Activated naive CD4-positive, alpha-beta T cell treated with anti-CD3 and anti-CD28 coated beads for 36 hours (primary cell): ENCODE measurements around the gene RTN4R. TPM values are rescaled to one million over a fixed set of nuclear protein-coding genes. Genes with fewer than 3 reads are reported as not detected.
"Not testable (repeated sequence)": the region's sequence is repeated elsewhere in the genome, so short reads cannot be mapped to it uniquely, and the experiment has no call there.

ENCODE experiments used
- CTCF ChIA-PET: fragments of 350-600 bp; sonication (Branson Sonifier 250); formaldehyde crosslinking; loops from one replicate; lab custom pipeline; 2021; ENCODE audit warnings: antibody characterized with exemption; lab: Charles Lee
- DNase-seq: peaks from one replicate; pipeline ENCODE4 v3.0.0-alpha.2; 2020
- H3K27ac Mint-ChIP-seq: one replicate; pipeline ENCODE4 v1.8.0; 2021; ENCODE audit warnings: mild to moderate bottlenecking, mixed read lengths
- H3K27me3 Mint-ChIP-seq: one replicate; pipeline ENCODE4 v1.8.0; 2021; ENCODE audit warnings: low read depth, mixed read lengths
- H3K36me3 Mint-ChIP-seq: one replicate; pipeline ENCODE4 v1.8.0; 2021; ENCODE audit warnings: low read depth, mixed read lengths
- H3K4me1 Mint-ChIP-seq: one replicate; pipeline ENCODE4 v1.8.0; 2021; ENCODE audit warnings: low read depth, mixed read lengths
- H3K4me3 Mint-ChIP-seq: one replicate; pipeline ENCODE4 v1.8.0; 2021; ENCODE audit warnings: mild to moderate bottlenecking, moderate library complexity, mixed read lengths
- H3K9me3 Mint-ChIP-seq: one replicate; pipeline ENCODE4 v1.8.0; 2021; ENCODE audit warnings: mixed read lengths
- intact Hi-C: fragments of 100-400 bp; cut with micrococcal nuclease; formaldehyde crosslinking; loops from one replicate; pipeline ENCODE4 v1.15.1; 2023
- total RNA-seq, 2 experiments: library from RNA; stranded (reverse); gene quantifications; one replicate each; pipeline ENCODE4 v1.2.3, GENCODE V29; 2021

Gene RTN4R
- total RNA-seq, 2 experiments from 2014 or later = 2.1 to 2.5 TPM

DNA sequence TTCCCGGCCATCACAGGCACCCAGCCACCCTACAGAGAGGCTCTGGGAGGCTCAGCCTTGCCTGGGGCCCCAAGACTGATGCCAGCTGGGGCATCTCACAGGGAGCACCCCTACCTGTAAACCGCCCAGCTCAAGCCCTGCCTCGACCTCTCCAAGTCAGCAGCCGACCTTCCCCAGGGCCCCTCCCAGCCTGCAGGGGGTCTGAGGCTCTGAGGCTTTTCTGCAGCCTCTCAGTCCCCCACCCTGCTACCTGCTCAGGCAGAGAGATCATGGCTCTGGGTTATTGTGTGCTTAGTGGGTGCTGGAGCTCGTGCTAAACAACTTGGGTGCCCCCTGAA, 23.1 kb upstream of the RTN4R start:
- no peaks in the 10 kb centered on the region for H3K4me1 Mint-ChIP-seq
- H3K27ac Mint-ChIP-seq = no peak overlapping the region
- CTCF ChIA-PET = interaction anchor here (2.6 kb wide), 1 partner anchor 26 kb away, joined by 6 read pairs; no protein-coding TSS in a partner anchor
- intact Hi-C loops = no loop called here
- no peak overlapping the region for H3K4me3 Mint-ChIP-seq
- H3K36me3 Mint-ChIP-seq = no peaks in the 10 kb centered on the region
- no peaks in the 10 kb centered on the region for H3K9me3 Mint-ChIP-seq
- DNase-seq = no peak
- H3K27me3 Mint-ChIP-seq = no peaks in the 10 kb centered on the region

DNA sequence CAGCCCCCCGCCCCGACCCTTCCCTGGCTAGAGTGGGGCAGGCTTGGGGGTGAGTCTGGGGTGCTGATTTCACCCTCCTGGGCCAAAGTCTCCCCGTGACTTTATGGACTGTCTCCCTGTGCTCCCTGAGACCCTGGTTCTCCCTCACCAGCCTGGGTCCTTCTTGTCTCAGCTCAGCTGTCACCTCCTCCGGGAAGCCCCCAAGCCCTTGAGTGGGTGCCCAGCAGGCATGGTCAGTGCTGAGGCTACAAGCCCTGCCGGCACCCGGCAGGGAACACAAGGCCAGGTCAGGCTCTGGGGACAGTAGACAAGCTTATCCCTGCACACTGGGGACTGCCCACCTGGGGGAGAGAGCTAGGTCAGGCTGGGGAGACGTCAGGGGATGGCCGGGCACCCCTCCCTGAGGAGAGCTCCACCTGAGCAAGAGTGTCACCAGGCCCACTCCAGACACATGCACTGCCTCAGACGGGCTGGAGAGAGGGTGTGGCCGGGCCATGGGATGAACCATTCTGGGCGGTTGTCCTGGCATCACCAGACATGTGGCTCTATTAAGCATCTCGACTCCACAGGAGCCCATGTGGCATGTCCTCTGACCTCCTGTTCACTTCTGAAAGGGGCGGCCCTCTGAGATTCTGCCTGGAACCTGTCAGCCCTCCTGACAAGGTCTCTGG, 22.6 kb upstream of the RTN4R start:
- H3K27me3 Mint-ChIP-seq = no peaks in the 10 kb centered on the region
- no peaks in the 10 kb centered on the region for H3K9me3 Mint-ChIP-seq
- intact Hi-C loops = no loop called here
- CTCF ChIA-PET = interaction anchor here (2.6 kb wide), 1 partner anchor 27 kb away, joined by 6 read pairs; no protein-coding TSS in a partner anchor
- DNase-seq = no peak
- no peaks in the 10 kb centered on the region for H3K36me3 Mint-ChIP-seq
- H3K4me3 Mint-ChIP-seq = no peak overlapping the region
- no peaks in the 10 kb centered on the region for H3K4me1 Mint-ChIP-seq
- no peak overlapping the region for H3K27ac Mint-ChIP-seq

DNA sequence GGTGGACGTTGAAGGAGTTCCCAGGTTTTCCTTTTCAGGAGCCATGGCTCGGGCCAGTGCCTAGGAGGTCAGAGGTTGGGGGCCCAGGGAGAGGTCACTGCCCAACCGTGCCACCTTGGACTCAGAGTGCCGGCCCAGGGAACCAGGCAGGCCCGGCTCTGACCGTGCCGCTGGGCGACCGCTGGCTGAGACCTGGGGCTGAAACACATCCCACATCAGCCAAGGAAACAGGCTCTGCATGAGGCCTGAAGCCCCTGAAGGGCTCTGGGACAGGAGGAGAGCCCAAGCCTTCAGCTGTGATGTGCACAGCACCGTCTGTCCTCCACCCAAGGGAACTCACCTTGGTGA, 21.9 kb upstream of the RTN4R start:
- DNase-seq = no peak
- H3K9me3 Mint-ChIP-seq = no peaks in the 10 kb centered on the region
- no peaks in the 10 kb centered on the region for H3K4me1 Mint-ChIP-seq
- H3K27ac Mint-ChIP-seq = no peak overlapping the region
- CTCF ChIA-PET = interaction anchor here (2.6 kb wide), 1 partner anchor 27 kb away, joined by 6 read pairs; no protein-coding TSS in a partner anchor
- intact Hi-C loops = no loop called here
- no peaks in the 10 kb centered on the region for H3K27me3 Mint-ChIP-seq
- no peak overlapping the region for H3K4me3 Mint-ChIP-seq
- H3K36me3 Mint-ChIP-seq = no peaks in the 10 kb centered on the region

DNA sequence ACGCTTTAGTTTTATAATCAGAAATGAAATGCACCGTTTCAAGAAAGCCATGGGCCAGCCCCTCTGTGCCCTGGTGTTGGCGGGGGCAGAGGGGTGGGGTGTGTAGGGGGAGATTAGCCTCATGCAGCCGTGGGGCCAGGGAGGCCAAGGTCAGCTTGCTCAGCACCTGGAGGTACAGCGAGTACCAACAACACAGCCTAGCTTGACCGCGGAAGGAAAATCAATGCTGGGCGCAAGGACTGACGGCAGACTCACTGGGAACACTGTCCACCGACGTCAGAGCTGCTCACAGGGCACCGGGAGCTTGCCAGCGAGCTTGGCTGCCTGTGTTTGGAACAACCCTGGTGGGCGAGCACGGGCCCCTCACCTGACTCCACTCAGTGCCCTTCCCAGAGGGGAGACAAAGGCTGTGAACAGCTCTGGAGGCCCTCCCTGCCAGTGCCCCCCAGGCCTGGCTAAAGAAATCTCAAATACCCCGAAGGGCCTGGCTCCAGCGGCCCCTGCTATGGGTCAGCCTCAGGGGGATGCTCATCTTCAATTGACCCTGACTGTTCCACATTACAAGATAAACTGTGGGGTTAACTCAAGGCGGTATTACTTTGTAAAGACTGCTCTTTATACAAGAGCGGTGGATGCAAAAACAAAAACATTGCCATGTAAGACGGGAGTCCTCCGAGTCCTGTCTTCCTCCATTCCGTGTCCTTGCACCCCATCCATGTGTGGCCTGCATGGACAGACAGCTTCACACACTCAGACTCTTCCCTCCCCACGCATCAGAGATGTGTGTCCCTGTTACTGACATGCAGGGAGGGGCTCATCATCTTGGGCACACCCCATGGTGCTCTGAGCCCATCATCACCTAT, 21.3 kb upstream of the RTN4R start:
- H3K36me3 Mint-ChIP-seq, H3K4me1 Mint-ChIP-seq, CTCF ChIA-PET, H3K27ac Mint-ChIP-seq, DNase-seq, H3K27me3 Mint-ChIP-seq, H3K9me3 Mint-ChIP-seq, H3K4me3 Mint-ChIP-seq, intact Hi-C loops: not testable (repeated sequence)

DNA sequence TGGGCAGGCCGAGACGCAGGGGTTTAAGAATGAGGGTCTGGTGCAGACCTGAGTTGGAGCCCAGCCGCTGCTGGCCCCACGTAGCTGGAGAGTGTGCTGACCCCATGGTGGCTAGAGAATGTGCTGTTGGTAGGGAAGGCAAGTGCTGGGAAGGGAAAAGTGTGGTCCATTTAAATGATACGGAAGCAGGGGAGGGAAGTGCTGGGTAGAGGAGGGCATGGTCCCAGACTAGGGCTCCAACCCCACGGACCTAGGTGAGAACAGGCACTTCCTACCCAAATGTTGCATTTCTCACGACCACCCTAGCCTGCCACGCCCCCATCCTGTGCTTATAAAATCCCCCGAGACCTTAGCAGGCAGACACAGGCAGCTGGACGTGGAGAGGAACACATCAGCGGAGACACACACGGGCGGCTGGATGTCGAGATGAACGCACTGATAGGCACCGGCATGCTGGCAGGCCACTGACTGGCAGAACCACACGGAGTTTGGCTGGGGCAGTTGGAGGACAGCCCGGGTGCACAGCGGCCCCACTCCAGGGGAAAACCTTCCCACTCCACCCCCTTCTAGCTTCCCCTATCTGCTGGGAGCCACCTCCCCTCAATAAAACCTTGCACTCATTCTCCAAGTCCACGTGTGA, 18.8 kb upstream of the RTN4R start:
- H3K36me3 Mint-ChIP-seq, CTCF ChIA-PET, H3K9me3 Mint-ChIP-seq, DNase-seq, intact Hi-C loops, H3K27ac Mint-ChIP-seq, H3K27me3 Mint-ChIP-seq, H3K4me1 Mint-ChIP-seq, H3K4me3 Mint-ChIP-seq: not testable (repeated sequence)

DNA sequence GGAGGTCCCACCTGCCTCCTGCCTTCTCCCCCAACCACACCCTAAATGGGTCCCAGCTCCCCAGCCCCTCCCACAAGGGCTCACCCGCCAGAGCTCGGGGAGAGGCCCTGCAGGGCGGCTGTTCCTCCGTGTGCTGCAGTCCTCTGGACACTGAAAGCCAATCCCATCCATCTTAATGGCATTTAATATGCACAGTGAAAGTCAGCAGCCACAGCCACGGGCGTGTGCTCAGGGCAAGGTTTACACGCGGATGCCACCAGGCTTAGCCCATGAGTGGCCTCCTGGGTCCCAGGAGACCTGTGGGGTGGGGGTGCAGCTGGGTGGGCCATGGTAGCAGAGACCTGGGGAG, 18.2 kb upstream of the RTN4R start:
- intact Hi-C loops, H3K4me1 Mint-ChIP-seq, H3K4me3 Mint-ChIP-seq, H3K9me3 Mint-ChIP-seq, H3K36me3 Mint-ChIP-seq, DNase-seq, H3K27me3 Mint-ChIP-seq, H3K27ac Mint-ChIP-seq: not testable (repeated sequence)
- CTCF ChIA-PET = interaction anchor here (0.6 to 1.0 kb wide), 6 partner anchors 9 to 262 kb away, joined by 3 to 6 read pairs (median 3); no protein-coding TSS in a partner anchor

DNA sequence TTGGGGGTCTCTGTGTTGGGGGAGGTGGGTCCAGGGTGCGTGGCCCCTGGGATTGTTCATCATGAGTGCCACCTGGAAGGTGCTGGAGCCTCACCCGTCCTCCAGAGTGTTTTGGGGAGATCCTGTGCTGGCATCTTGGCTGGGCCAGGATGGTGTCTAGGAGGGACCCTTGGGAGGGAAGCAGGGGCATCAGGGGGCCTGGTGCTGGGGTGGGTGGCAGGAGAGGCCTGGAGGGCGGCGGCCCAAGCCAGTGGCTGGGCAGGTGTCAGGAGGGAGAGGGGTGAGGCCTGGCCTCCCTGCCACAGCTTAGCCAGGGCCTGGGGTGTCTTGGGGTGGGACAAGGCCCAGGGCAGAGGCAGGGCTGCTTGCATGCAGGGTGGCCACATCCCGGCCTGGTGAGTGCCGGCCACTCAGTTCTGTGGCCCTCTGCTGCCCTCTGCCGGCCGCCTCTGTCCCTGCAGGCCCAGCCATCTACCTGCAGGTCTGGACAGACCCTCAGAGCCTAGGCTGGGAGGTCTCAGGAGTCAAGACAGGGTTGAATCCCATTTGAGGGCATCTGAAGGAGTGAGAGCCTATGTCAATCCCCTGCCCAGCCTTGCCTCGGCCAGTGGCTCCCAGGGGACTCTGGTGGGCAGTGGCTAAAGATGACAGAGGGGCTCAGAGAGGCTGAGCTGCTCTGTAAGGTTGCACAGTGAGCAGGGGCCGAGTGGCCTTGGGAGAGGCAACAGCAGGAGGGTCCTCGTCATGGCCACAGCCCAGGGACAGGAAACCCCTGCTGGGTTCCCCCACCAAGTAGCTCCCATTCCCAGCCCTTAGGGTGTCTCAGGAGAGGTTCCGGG, 17.6 kb upstream of the RTN4R start:
- H3K4me3 Mint-ChIP-seq, H3K9me3 Mint-ChIP-seq, H3K36me3 Mint-ChIP-seq, H3K27ac Mint-ChIP-seq, H3K27me3 Mint-ChIP-seq, H3K4me1 Mint-ChIP-seq: not testable (repeated sequence)
- peak; percentile 86 for DNase-seq
- CTCF ChIA-PET = interaction anchor here (0.6 to 1.6 kb wide), 10 partner anchors 10 to 261 kb away, joined by 3 to 9 read pairs (median 3); no protein-coding TSS in a partner anchor
- intact Hi-C loops = loop anchor here (1.0 to 2.0 kb wide), 2 partner anchors 128 to 315 kb away; no protein-coding TSS in a partner anchor

DNA sequence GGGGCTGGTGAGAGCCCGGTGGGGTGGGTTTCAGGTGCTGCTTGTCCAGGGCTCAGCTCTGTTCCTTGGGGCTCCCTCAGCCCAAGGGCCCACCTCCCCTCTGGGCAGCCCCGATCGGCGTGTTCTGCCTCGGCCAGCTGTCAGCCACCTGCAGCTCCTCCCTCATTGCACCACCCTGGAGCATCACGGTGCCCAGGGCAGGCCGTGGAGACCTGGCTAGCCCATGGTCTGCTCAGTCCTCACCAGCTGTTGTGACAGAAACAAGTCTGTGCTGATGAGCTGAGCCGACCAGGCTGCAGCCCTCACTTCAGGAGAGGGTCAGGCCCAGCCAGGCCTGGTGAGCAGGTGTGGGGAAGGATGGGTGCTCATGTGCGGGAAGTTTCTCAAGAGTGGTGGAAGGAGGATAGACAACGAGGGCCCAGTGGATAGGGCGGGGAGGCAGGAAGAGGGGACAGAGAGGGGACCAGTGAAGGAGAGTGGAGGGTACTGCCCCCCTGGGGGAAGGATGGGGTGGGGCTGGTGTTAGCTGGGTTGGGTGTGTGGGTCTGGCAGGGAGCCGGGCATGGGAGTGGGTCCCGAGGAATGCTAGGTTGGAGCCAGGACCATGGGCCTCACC, 16.5 kb upstream of the RTN4R start:
- H3K27me3 Mint-ChIP-seq = no peaks in the 10 kb centered on the region
- DNase-seq = no peak
- H3K27ac Mint-ChIP-seq = no peak overlapping the region
- no peaks in the 10 kb centered on the region for H3K4me1 Mint-ChIP-seq
- CTCF ChIA-PET = interaction anchor here (1.1 to 1.9 kb wide), 8 partner anchors 15 to 170 kb away, joined by 3 to 9 read pairs (median 3); no protein-coding TSS in a partner anchor
- no peaks in the 10 kb centered on the region for H3K36me3 Mint-ChIP-seq
- intact Hi-C loops = loop anchor here (1.0 to 2.0 kb wide), 2 partner anchors 127 to 314 kb away; no protein-coding TSS in a partner anchor
- H3K4me3 Mint-ChIP-seq = no peak overlapping the region
- no peaks in the 10 kb centered on the region for H3K9me3 Mint-ChIP-seq

DNA sequence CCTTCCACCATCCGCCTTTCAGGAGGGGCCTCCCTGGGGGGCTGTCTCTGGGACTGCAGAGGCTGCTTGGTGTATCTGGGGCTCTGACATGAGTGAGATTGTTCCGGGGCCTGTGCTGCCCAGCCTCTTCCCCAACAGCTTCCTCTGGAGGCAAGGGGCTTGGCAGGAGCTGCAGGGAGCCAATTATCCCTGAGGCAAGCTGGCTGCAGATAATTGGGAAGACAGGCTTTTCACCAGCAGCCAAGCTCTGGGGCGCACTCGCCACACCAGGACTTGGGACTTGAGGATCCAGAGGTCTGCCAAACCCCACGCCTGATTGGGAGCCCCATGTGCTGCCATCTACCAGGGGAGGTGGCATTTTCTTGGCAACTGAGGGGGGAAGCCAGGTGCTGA, 15.6 kb upstream of the RTN4R start:
- H3K4me3 Mint-ChIP-seq = no peak overlapping the region
- no peaks in the 10 kb centered on the region for H3K27me3 Mint-ChIP-seq
- H3K36me3 Mint-ChIP-seq = no peaks in the 10 kb centered on the region
- DNase-seq = no peak
- H3K4me1 Mint-ChIP-seq = no peaks in the 10 kb centered on the region
- H3K27ac Mint-ChIP-seq = no peak overlapping the region
- CTCF ChIA-PET = interaction anchor here (0.6 to 1.9 kb wide), 6 partner anchors 25 to 171 kb away, joined by 3 to 9 read pairs (median 4); no protein-coding TSS in a partner anchor
- H3K9me3 Mint-ChIP-seq = no peaks in the 10 kb centered on the region
- intact Hi-C loops = loop anchor here (2.0 kb wide), 1 partner anchor 313 kb away; no protein-coding TSS in a partner anchor

DNA sequence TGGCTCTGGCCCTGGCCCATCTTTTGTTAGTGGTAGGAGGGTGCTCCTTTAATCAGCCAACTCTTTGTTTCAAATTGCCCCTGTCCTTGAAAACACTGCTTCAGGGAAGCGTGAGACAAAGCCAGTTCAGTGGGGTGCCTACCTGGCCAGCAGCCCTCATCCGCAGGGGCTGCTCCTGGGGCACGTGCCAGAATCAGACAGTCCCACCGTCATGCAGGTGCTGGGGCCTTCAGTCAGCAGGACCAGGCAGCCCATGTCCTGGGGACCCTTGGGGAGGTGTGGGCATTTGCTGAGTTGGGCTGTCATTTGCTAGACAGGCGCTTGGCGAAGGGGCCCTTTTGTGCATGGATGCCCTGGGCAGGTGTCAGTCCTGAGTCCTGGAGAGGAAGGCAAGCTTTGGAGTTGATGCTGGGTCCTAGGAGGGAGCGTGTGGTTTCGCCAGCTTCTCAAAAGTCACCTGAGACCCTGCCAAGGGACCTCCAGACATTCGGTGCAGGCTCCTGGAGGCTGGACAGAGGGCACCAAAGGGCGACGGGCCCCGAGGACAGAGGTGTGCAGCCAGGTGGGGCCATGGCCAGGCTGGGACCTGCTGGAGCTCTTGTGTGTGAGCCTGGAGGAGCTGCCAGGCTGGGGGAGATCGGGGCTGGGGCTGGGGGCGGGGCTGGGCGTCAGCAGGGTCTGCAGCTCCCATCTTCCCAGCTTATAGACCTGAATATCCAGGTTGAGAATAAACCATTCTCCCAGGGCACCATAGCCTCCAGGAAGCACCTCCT, 15.0 kb upstream of the RTN4R start:
- no peak overlapping the region for H3K4me3 Mint-ChIP-seq
- H3K4me1 Mint-ChIP-seq = no peaks in the 10 kb centered on the region
- H3K27ac Mint-ChIP-seq = no peak overlapping the region
- CTCF ChIA-PET = interaction anchor here (0.6 to 1.9 kb wide), 3 partner anchors 25 to 46 kb away, joined by 3 to 8 read pairs (median 3); no protein-coding TSS in a partner anchor
- no peaks in the 10 kb centered on the region for H3K9me3 Mint-ChIP-seq
- H3K27me3 Mint-ChIP-seq = no peaks in the 10 kb centered on the region
- no peak for DNase-seq
- intact Hi-C loops = no loop called here
- H3K36me3 Mint-ChIP-seq = no peaks in the 10 kb centered on the region

DNA sequence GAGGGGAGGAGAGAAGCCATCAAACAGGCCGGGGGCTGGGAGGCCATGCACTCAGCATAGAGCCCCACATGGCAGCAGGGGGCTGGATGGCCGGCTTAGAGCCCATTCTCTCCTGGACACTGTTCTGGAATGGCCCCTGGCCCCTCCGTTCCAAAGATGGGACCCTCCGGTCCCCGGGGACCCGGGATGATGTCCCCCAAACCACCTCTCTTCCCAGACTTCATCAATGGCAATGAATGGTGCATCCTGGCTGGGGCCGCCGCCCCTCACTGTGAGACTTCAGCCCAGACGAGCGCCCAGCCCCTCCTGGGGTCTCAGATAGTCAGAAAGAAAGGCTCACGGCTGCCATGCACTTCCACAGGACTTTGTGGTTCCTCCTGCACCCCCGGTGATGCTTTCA, 13.8 kb upstream of the RTN4R start:
- no peaks in the 10 kb centered on the region for H3K9me3 Mint-ChIP-seq
- intact Hi-C loops = no loop called here
- DNase-seq = no peak
- H3K27ac Mint-ChIP-seq = no peak overlapping the region
- no peaks in the 10 kb centered on the region for H3K36me3 Mint-ChIP-seq
- CTCF ChIA-PET = no interaction called here
- no peak overlapping the region for H3K4me3 Mint-ChIP-seq
- no peaks in the 10 kb centered on the region for H3K4me1 Mint-ChIP-seq
- no peaks in the 10 kb centered on the region for H3K27me3 Mint-ChIP-seq
